Astrocyte of the spinal cord (primary cell): ENCODE data around the gene HCN2.
A peak's percentile ranks its signal among the peaks of the same experiment; 100 is the strongest.

Experiments
- DNase-seq: peaks from one replicate; pipeline ENCODE4 v3.0.0; 2011; ENCODE audit warnings: low read depth, low spot score
- H3K4me3 ChIP-seq: 2 replicates; pipeline ENCODE4 v1.5.1; 2011; ENCODE audit warnings: low read depth, mild to moderate bottlenecking, low read length, moderate library complexity
- CTCF ChIP-seq: IDR thresholded peaks from 2 replicates; pipeline ENCODE4 v1.5.1; 2012; ENCODE audit warnings: low read depth, mild to moderate bottlenecking, low read length, inconsistent platforms
- in situ Hi-C: cut with HindIII; loops from 2 replicates; pipeline ENCODE4 v1.10.0; 2017; ENCODE audit warnings: low sequenced_read_pairs

HCN2 gene

GRCh38 chr19:639253-640160 is 49.8 kb downstream of the HCN2 start, which contains the start of gene FGF22:
Gene FGF22, plus strand, starts transcription at chr19:639879. Its CDS starts 47 bp downstream, at chr19:639926.
- in situ Hi-C loops: no loop called here
- no peak for TF ChIP-seq CTCF
- peak within 1 kb of the TSS; percentile 48 for H3K4me3 ChIP-seq
- DNase-seq: peak; percentile 86

- DNase-seq: no peak
- in situ Hi-C loops: no loop called here
- TF ChIP-seq CTCF: no peak
- no peak overlapping the region for H3K4me3 ChIP-seq
Observed at GRCh38 chr19:640161-640558, 50.5 kb downstream of the HCN2 start.

- TF ChIP-seq CTCF: no peak
- H3K4me3 ChIP-seq: no peak overlapping the region
- in situ Hi-C loops: no loop called here
- DNase-seq: no peak
Observed at GRCh38 chr19:640606-641189, 51.0 kb downstream of the HCN2 start.

GRCh38 chr19:641702-642101 is 52.0 kb downstream of the HCN2 start:
- in situ Hi-C loops: no loop called here
- no peak overlapping the region for H3K4me3 ChIP-seq
- no peak for TF ChIP-seq CTCF
- DNase-seq: no peak

GRCh38 chr19:642767-643727 is 53.4 kb downstream of the HCN2 start:
- in situ Hi-C loops: no loop called here
- TF ChIP-seq CTCF: no peak
- H3K4me3 ChIP-seq: no peak overlapping the region
- DNase-seq: no peak

- TF ChIP-seq CTCF: no peak
- H3K4me3 ChIP-seq: no peak overlapping the region
- no peak for DNase-seq
- in situ Hi-C loops: no loop called here
Observed at GRCh38 chr19:643736-644135, 54.1 kb downstream of the HCN2 start.
